Measurements from ENCODE around the gene NBPF3. TPM values are rescaled to one million over a fixed set of nuclear protein-coding genes. Genes with fewer than 3 reads are reported as not detected.
"Not testable (repeated sequence)": the region's sequence is repeated elsewhere in the genome, so short reads cannot be mapped to it uniquely, and the experiment has no call there.

Gene NBPF3
- total and polyA plus RNA-seq, 5 donors, result 1.9 to 7.9 (median 4.8) TPM

- DNase-seq; H3K4me1 ChIP-seq (ENCODE audit: control insufficient read depth, insufficient read depth, low read length); H3K27ac ChIP-seq (ENCODE audit: low read length); ATAC-seq; H3K4me3 ChIP-seq (ENCODE audit: low read length); intact Hi-C loops (cut with DNase I); H3K27me3 ChIP-seq (ENCODE audit: control insufficient read depth, insufficient read depth); H3K9me3 ChIP-seq (ENCODE audit: control insufficient read depth, low read length): not testable (repeated sequence)
- 57% methylated on average over 8 of the region's 8 CpGs for WGBS
Measured at GRCh38 chr1:21421307-21421706, 18.6 kb upstream of the NBPF3 start.

- H3K9me3 ChIP-seq (ENCODE audit: control insufficient read depth, low read length); H3K4me1 ChIP-seq (ENCODE audit: control insufficient read depth, insufficient read depth, low read length); H3K27me3 ChIP-seq (ENCODE audit: control insufficient read depth, insufficient read depth); H3K27ac ChIP-seq (ENCODE audit: low read length); DNase-seq; intact Hi-C loops (cut with DNase I): not testable (repeated sequence)
- WGBS, result 5% methylated on average over 38 of the region's 74 CpGs
- ATAC-seq, result peak in 1 of 2 donors; percentile 50
- peak overlapping the region; percentile 31 for H3K4me3 ChIP-seq (ENCODE audit: low read length)
Measured at GRCh38 chr1:21427798-21428480, 12.0 kb upstream of the NBPF3 start.

- peak; percentile 26 to 36 for ATAC-seq
- H3K27ac ChIP-seq (ENCODE audit: low read length); H3K27me3 ChIP-seq (ENCODE audit: control insufficient read depth, insufficient read depth); H3K9me3 ChIP-seq (ENCODE audit: control insufficient read depth, low read length); DNase-seq; intact Hi-C loops (cut with DNase I); H3K4me1 ChIP-seq (ENCODE audit: control insufficient read depth, insufficient read depth, low read length): not testable (repeated sequence)
- WGBS, result 45% methylated on average over 39 of the region's 66 CpGs
- peak overlapping the region; percentile 31 for H3K4me3 ChIP-seq (ENCODE audit: low read length)
Measured at GRCh38 chr1:21428481-21429073, 11.4 kb upstream of the NBPF3 start.

- DNase-seq; H3K27ac ChIP-seq (ENCODE audit: low read length); H3K4me3 ChIP-seq (ENCODE audit: low read length); H3K9me3 ChIP-seq (ENCODE audit: control insufficient read depth, low read length); H3K27me3 ChIP-seq (ENCODE audit: control insufficient read depth, insufficient read depth); intact Hi-C loops (cut with DNase I); H3K4me1 ChIP-seq (ENCODE audit: control insufficient read depth, insufficient read depth, low read length): not testable (repeated sequence)
- ATAC-seq, result peak in 1 of 2 donors; percentile 24
- 91% methylated on average over 34 of the region's 34 CpGs for WGBS
Measured at GRCh38 chr1:21429210-21429609, 10.7 kb upstream of the NBPF3 start.

DNA sequence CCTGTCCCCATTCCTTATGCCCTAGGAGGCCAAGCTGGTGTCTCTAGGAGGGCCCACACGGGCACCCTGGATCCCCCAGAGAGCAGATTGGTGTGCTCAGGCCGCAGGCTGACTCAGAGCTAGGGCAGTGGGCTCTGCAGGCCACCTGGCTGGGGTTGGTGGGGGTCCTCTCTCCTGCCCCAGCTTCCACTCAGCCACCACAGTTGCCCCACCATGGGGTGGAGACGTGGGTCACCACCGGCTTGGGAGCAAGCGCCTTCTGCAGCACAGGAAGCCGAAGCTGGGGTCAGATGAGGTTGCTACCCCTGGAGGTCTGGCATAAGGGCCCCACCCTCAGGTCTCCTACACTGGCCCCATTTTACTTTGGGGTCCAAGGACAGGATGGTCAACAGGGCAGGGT is 9.1 kb upstream of the NBPF3 start:
- ATAC-seq; H3K4me3 ChIP-seq (ENCODE audit: low read length); DNase-seq; intact Hi-C loops (cut with DNase I); H3K27me3 ChIP-seq (ENCODE audit: control insufficient read depth, insufficient read depth); H3K27ac ChIP-seq (ENCODE audit: low read length); H3K4me1 ChIP-seq (ENCODE audit: control insufficient read depth, insufficient read depth, low read length); H3K9me3 ChIP-seq (ENCODE audit: control insufficient read depth, low read length): not testable (repeated sequence)
- 95% methylated on average over 6 of the region's 6 CpGs for WGBS

DNA sequence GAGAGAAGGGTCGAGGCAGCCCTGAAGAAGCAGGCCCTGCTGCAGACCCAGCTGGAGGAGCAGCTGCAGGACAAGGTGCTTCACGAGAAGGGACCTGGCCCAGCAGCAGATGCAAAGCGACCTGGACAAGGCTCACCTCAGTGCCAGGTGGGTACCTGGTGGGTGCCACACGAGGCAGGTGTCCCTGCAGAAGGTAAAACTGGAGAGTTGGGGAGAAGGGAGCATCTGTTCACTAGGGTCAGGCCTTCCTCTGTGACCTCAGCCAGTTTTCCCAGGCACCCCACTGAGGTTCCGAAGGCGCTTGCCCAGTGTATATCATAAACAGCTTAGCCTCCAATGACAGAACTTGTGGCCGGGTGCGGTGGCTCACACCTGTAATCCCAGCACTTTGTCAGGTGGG is 5.5 kb upstream of the NBPF3 start:
- H3K4me3 ChIP-seq (ENCODE audit: low read length), result no peak overlapping the region

GRCh38 chr1:21435646-21436487 is 4.1 kb upstream of the NBPF3 start:
- 84% methylated on average over 20 of the region's 20 CpGs for WGBS
- DNase-seq, result no peak
- H3K4me1 ChIP-seq (ENCODE audit: control insufficient read depth, insufficient read depth, low read length), result no peaks in the 10 kb centered on the region

More for the DNA sequence above, 5.5 kb upstream of the NBPF3 start:
- intact Hi-C loops (cut with DNase I), result no loop called here
- ATAC-seq (no peak), DNase-seq (no peak)
- WGBS, result 92% methylated on average over 8 of the region's 8 CpGs
- H3K9me3 ChIP-seq (ENCODE audit: control insufficient read depth, low read length), result no peaks in the 10 kb centered on the region
- no peaks in the 10 kb centered on the region for H3K4me1 ChIP-seq (ENCODE audit: control insufficient read depth, insufficient read depth, low read length)
- H3K27me3 ChIP-seq (ENCODE audit: control insufficient read depth, insufficient read depth), result no peaks in the 10 kb centered on the region
- H3K27ac ChIP-seq (ENCODE audit: low read length), result no peak overlapping the region

DNA sequence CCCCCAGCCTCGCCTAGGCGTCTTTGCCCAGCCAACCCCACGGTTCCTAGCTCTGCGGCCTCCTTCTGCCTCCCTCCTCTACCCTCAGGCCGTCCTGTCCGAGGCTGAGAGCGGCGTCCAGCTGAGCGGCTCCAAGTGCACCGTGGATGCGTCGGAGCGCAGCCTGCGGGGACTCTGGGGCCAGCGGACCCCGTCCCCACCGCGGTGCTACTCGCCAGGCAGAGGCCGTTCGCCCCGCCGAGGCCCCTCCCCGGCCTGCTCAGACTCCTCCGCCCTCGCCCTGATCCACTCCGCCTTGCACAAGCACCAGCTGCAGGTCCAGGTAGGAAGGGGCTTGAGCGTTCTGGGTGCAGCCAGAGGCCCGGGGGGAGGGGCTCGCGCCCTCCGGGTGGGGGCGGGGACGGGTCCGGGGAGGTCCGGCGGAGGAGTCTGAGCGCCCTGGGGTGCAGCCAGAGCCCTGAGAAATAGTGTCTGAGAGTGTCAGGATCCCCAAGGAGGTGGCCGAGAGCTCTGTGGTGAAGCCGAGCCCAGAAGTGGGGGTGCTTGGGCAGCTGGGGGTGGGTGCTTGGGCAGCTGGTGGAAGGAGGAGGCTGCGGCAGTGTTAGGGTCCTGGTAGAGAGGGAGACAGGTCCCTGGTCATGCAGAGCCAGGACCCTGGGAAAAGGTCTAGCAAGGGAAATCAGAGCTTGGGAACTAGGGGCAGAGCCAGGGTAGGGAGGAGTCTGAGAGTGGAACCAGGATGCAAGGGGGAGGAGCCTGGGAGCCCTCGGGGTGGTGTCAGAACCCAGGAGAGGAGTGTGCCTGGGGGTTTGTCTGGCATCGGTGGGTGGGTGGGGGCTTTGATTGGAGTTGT is 3.2 kb upstream of the NBPF3 start:
- H3K27ac ChIP-seq (ENCODE audit: low read length), result no peak overlapping the region
- H3K4me1 ChIP-seq (ENCODE audit: control insufficient read depth, insufficient read depth, low read length), result no peaks in the 10 kb centered on the region
- 7% methylated on average over 43 of the region's 43 CpGs for WGBS
- no peaks in the 10 kb centered on the region for H3K9me3 ChIP-seq (ENCODE audit: control insufficient read depth, low read length)
- intact Hi-C loops (cut with DNase I), result no loop called here
- ATAC-seq, result peak; percentile 22 to 68
- DNase-seq, result peak; percentile 28 to 62 (median 54)
- H3K4me3 ChIP-seq (ENCODE audit: low read length), result peak overlapping the region; percentile 34
- no peaks in the 10 kb centered on the region for H3K27me3 ChIP-seq (ENCODE audit: control insufficient read depth, insufficient read depth)

More at GRCh38 chr1:21435646-21436487, 4.1 kb upstream of the NBPF3 start:
- no peaks in the 10 kb centered on the region for H3K27me3 ChIP-seq (ENCODE audit: control insufficient read depth, insufficient read depth)
- no peaks in the 10 kb centered on the region for H3K9me3 ChIP-seq (ENCODE audit: control insufficient read depth, low read length)
- no peak overlapping the region for H3K27ac ChIP-seq (ENCODE audit: low read length)
- no peak for ATAC-seq
- intact Hi-C loops (cut with DNase I), result no loop called here
- H3K4me3 ChIP-seq (ENCODE audit: low read length), result no peak overlapping the region

DNA sequence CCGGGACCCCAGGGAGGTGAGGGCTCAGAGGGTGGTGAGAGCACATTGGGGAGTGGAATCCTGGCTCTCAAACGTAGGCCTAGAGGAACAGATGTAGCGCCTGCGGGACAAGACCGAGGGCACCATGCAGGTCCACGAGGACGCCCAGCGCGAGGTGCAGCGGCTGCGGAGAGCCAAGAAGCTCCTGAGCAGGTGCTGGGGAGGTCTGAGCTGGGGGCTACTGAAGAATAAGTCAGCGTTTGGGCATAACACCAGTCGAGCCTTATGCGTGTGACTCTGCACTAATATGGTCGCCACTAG is 2.6 kb upstream of the NBPF3 start:
- H3K4me3 ChIP-seq (ENCODE audit: low read length), result no peak overlapping the region
- H3K27me3 ChIP-seq (ENCODE audit: control insufficient read depth, insufficient read depth), result no peaks in the 10 kb centered on the region
- no peak for DNase-seq
- H3K27ac ChIP-seq (ENCODE audit: low read length), result no peak overlapping the region
- ATAC-seq, result no peak
- intact Hi-C loops (cut with DNase I), result no loop called here
- H3K9me3 ChIP-seq (ENCODE audit: control insufficient read depth, low read length), result no peaks in the 10 kb centered on the region
- 63% methylated on average over 15 of the region's 15 CpGs for WGBS
- H3K4me1 ChIP-seq (ENCODE audit: control insufficient read depth, insufficient read depth, low read length), result no peaks in the 10 kb centered on the region

DNA sequence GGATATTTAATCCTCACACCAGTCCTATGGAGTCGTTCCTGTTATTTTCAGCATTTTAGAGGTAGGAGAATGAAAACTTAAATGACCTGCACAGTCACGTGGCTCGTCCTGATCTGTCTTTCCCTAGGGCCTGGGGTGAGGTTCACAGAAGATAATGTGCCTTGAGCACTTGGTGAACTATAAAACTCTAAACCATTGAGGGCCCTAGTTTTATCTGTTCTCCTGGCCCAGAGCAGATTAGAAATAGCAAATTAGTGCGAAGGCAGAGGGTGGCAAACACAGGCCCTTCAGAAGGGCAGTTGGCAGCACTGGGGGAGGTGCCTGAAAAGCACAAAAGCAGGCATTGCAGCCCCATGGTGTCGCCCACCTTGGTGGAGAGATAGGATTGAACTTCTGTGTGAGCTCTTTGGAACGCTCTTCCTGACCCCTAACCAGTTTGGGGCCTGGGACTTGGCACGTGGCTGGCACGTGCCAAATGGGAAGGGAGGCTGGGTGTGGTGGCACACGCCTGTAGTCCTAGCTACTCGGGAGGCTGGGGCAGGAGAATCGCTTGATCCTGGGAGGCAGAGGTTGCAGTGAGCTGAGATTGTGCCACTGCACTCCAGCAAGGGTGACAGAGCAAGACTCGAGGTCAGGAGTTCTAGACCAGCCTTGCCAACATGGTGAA is 1.2 kb upstream of the NBPF3 start:
- H3K4me1 ChIP-seq (ENCODE audit: control insufficient read depth, insufficient read depth, low read length); intact Hi-C loops (cut with DNase I); H3K4me3 ChIP-seq (ENCODE audit: low read length); H3K27me3 ChIP-seq (ENCODE audit: control insufficient read depth, insufficient read depth); H3K27ac ChIP-seq (ENCODE audit: low read length); ATAC-seq; DNase-seq; H3K9me3 ChIP-seq (ENCODE audit: control insufficient read depth, low read length): not testable (repeated sequence)
- WGBS, result 74% methylated on average over 12 of the region's 12 CpGs

All from right cardiac atrium (tissue), 5 donors.